GM18505 (cell line): ENCODE results near the gene AIG1.
"Not testable (repeated sequence)": the region's sequence is repeated elsewhere in the genome, so short reads cannot be mapped to it uniquely, and the experiment has no call there.

Experiments
- ATAC-seq: cut with Tn5 transposase; IDR thresholded peaks from one replicate; pipeline ENCODE4 v1.9.1; 2021; ENCODE audit not compliant: unreplicated experiment
- POLR2A ChIP-seq: IDR thresholded peaks from 4 replicates; pipeline ENCODE4 v1.6.1; 2011; ENCODE audit warnings: borderline replicate concordance; ENCODE audit not compliant: insufficient read depth, insufficient read length; ENCODE audit errors: extremely low read depth

AIG1 gene

GRCh38 chr6:143135797-143136561 is 75.3 kb downstream of the AIG1 start:
- TF ChIP-seq POLR2A = no peak
- ATAC-seq = no peak

GRCh38 chr6:143136647-143137046 is 76.0 kb downstream of the AIG1 start:
- ATAC-seq = no peak
- TF ChIP-seq POLR2A = no peak

GRCh38 chr6:143139239-143139784 is 78.6 kb downstream of the AIG1 start:
- TF ChIP-seq POLR2A = no peak
- ATAC-seq = no peak

DNA sequence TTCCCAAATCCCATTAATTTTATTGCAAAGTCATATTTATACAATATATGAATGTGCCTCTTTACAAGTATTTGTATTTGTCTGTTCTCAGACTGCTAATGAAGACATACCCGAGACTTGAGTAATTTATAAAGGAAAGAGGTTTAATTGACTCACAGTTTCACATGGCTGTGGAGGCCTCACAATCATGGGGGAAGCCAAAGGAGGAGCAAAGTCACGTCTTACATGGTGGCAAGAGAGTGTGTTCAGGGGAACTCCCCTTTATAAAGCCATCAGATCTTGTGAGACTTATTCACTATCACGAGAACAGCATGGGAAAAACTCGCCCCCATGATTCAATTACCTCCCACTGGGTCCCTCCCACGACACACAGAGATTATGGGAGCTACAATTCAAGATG is 79.2 kb downstream of the AIG1 start:
- ATAC-seq = not testable (repeated sequence)

- ATAC-seq = no peak
- no peak for TF ChIP-seq POLR2A
Measured at GRCh38 chr6:143140767-143141166, 80.1 kb downstream of the AIG1 start.

- TF ChIP-seq POLR2A = no peak
- no peak for ATAC-seq
Measured at GRCh38 chr6:143141442-143141841, 80.8 kb downstream of the AIG1 start.

DNA sequence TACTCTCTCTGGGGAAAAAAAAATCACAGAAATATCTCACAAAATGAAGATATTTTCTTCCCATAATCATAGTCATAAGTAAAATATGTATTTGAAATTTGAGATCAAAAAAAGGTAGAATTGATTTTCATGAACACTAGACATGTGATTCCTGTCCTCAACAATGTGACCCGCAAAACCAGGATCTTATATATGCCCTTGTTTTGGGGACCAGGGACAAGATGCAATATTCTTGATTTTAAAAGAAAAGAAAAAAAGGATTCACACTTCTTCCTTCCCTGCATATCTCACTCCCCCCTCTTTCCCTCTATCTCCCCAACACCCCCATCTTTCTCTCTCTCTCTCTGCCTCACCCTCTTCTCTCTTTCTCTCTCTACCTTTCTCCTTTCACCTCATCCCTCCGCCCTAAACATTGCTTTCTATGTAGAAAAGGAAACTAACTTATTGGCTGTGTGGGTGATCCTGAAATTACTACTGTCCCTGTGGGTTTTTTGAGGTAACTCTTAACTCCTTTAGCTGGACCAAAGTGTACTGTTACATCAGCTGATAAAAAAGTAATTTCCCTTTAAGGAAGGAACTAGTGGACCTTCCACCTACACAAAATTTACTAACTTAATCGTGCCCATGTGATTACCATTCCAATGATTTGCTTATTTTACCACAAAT is 85.6 kb downstream of the AIG1 start:
- no peak for ATAC-seq
- no peak for TF ChIP-seq POLR2A

DNA sequence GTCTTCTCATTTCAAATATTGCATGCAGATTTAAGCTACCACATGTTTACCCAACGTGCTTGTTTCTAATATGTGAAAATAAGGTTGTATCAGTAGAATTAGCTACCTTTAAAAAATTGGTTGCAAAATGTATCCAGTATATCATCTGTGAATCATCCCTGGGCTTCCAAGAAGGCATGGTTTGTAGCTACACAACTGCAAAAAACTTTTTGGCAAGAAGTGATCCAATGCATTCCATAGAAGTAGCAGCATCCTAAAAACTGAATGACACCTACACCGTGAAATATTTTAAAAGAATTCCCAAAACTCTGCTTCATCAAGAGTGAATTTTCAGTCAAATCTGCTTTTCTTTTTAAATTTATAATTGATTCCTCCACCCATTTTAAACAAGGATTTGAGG is 89.1 kb downstream of the AIG1 start:
- no peak for ATAC-seq
- TF ChIP-seq POLR2A = no peak

DNA sequence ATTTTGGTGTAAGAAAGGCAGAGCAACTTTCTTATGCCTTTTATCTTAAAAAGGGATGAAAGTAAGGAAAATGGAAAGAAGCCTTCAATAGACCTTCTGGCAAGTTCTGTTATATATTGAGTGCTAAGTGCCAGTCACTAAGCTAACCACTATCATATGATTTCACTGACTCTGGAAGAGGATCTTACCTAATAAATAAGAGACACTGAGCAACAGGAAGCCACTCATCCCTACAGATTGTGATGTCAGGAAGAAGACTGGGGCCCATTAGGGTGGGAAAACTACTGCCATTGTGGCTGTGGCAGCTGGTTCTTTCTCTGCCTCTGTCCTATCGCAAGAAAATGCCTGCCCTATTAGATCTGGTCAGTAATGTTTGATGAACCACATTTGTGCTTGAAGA is 89.6 kb downstream of the AIG1 start:
- no peak for ATAC-seq
- TF ChIP-seq POLR2A = no peak

DNA sequence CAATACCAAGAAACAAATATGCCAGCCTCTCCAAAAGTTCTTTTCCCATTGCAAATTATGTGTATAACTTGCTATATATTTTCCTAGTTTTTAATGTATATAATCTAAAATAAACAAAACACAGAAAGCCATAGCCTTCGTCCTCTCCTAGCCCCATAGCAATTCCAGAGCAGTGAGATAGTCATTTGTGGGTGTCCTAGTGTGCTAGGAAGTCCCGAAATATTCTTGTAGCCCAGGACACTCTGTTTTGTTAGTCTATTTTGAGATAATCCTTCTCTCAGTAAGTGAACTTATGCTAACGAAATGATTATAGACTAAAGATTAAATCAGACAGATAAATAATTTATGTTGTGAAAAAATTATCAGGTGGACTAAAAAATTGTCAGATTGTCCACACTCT is 90.7 kb downstream of the AIG1 start:
- no peak for ATAC-seq
- no peak for TF ChIP-seq POLR2A

DNA sequence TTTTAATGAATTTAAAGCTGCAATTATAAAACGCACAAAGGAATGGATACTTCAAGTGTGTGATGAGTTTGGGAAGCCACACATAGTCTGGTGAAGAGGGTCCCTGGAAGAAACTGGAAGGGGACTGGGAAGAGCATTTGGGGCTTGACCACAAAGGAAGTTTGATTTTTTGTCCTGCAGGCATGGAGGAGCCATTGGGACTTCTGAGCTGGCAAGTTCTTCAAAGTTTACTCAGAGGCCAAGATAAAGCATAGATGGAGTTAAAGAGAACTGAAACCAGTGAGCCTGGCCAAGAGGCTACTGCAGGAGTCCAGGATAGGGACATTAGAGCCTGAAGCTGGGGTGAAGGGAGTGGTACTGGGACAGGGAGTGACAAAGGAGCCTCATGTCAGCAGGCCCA is 95.0 kb downstream of the AIG1 start:
- TF ChIP-seq POLR2A = no peak
- no peak for ATAC-seq

DNA sequence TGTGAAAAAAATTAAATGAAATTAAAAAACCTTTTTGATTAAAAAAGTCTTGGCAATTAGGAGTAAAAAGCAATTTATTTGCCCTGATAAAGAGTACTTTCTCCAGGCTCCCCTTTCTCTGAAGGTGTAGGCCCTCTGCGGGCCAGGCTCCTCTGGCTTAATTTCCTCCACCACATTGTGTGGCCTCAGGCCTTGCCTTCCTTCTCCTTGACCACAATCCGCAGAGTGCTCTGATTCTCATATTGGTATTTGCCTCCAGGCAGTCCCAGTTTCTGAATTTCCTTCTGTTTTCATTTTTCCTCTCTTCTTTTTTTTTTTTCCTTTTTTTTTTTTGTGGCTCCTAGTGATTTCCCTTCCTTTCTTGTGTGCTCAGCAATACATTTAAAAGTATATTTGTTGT is 96.4 kb downstream of the AIG1 start:
- ATAC-seq = no peak
- no peak for TF ChIP-seq POLR2A

GRCh38 chr6:143158113-143158581 is 97.5 kb downstream of the AIG1 start:
- TF ChIP-seq POLR2A = no peak
- ATAC-seq = no peak

DNA sequence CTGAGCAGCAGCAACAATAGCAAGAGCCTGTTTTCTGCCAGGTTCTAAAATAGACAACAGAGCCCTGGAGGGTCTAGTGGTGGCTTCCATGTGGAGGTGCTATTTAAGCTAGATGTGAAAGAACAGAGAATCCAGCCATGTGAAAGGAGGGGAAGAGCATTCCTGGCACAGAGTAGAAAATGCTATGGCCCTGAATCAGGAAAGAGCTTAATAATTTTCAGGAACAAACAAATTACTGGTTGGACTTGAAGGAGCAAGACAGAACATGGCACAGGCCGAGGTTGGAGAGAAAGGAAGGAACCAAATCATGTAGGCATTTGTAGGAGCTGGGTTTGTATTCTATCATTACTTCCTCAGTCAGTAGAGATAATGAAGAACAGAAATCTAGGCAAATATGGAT is 98.3 kb downstream of the AIG1 start:
- no peak for TF ChIP-seq POLR2A
- no peak for ATAC-seq
